Caco-2 (cell line): ENCODE measurements around the gene PLK5. TPM values are rescaled to one million over a fixed set of nuclear protein-coding genes. Genes with fewer than 3 reads are reported as not detected.
"Not testable (repeated sequence)": the region's sequence is repeated elsewhere in the genome, so short reads cannot be mapped to it uniquely, and the experiment has no call there.

Experiments
- BruUV-seq: library from RNA; stranded (reverse); fragments of 400-500 nt; replicated peaks from 2 replicates; lab custom pipeline; 2021; lab: Mats Ljungman, UMichigan
- CTCF ChIA-PET: fragments of 300-600 bp; sonication (Branson Sonifier 250); formaldehyde crosslinking; loops from one replicate; lab custom pipeline; 2022; ENCODE audit warnings: antibody characterized with exemption; lab: Charles Lee
- POLR2A ChIA-PET: fragments of 300-600 bp; sonication (Branson Sonifier 250); formaldehyde crosslinking; loops from one replicate; lab custom pipeline; 2022; ENCODE audit warnings: antibody characterized with exemption; lab: Charles Lee
- DNase-seq, 2 experiments: peaks; one replicate each; pipeline versions ENCODE4 v3.0.0 to v3.0.0-alpha.2; 2020 to 2022
- H3K27me3 ChIP-seq: replicated peaks from 2 replicates; pipeline ENCODE4 v1.6.0; 2011; ENCODE audit warnings: low read length; ENCODE audit not compliant: control insufficient read depth, insufficient read depth
- H3K36me3 ChIP-seq: 2 replicates; pipeline ENCODE4 v1.5.1; 2011; ENCODE audit warnings: low read length; ENCODE audit not compliant: control insufficient read depth, insufficient read depth
- H3K4me1 ChIP-seq: fragments of 250-450 bp; sonication (Bioruptor Pico); 2 replicates; pipeline ENCODE4 v1.5.1; 2020; ENCODE audit warnings: mild to moderate bottlenecking
- H3K4me3 ChIP-seq: 2 replicates; pipeline ENCODE4 v1.5.1; 2011; ENCODE audit warnings: low read depth, mild to moderate bottlenecking, control low read depth, low read length
- H3K9me3 ChIP-seq: fragments of 250-450 bp; sonication (Bioruptor Pico); 2 replicates; pipeline ENCODE4 v1.5.1; 2020; ENCODE audit warnings: mild to moderate bottlenecking, moderate library complexity
- H3K27ac Mint-ChIP-seq: one replicate; pipeline ENCODE4 v1.8.0; 2022; ENCODE audit warnings: mixed read lengths; ENCODE audit not compliant: unreplicated experiment
- H3K27me3 Mint-ChIP-seq: one replicate; pipeline ENCODE4 v1.8.0; 2022; ENCODE audit warnings: mixed read lengths; ENCODE audit not compliant: insufficient read depth, unreplicated experiment
- H3K36me3 Mint-ChIP-seq: one replicate; pipeline ENCODE4 v1.8.0; 2022; ENCODE audit warnings: mild to moderate bottlenecking, mixed read lengths; ENCODE audit not compliant: insufficient read depth, unreplicated experiment
- H3K4me1 Mint-ChIP-seq: one replicate; pipeline ENCODE4 v1.8.0; 2022; ENCODE audit warnings: low read depth, mixed read lengths; ENCODE audit not compliant: unreplicated experiment
- H3K4me3 Mint-ChIP-seq: one replicate; pipeline ENCODE4 v1.8.0; 2022; ENCODE audit warnings: mild to moderate bottlenecking, moderate library complexity, mixed read lengths; ENCODE audit not compliant: unreplicated experiment
- H3K9me3 Mint-ChIP-seq: one replicate; pipeline ENCODE4 v1.8.0; 2022; ENCODE audit warnings: mixed read lengths; ENCODE audit not compliant: unreplicated experiment
- CTCF ChIP-seq, 2 experiments: fragments of 200-600 bp in 1 of 2; IDR thresholded peaks; 1 replicate in 1 of 2; 2 replicates in 1 of 2; pipeline versions ENCODE4 v1.5.1 to v1.8.0; 2011 to 2022; ENCODE audit warnings: antibody characterized with exemption in 1 of 2, control low read depth in 1 of 2, inconsistent platforms in 1 of 2, low read depth in 1 of 2, low read length in 1 of 2, mild to moderate bottlenecking in 1 of 2, moderate library complexity in 1 of 2; ENCODE audit not compliant: insufficient read depth in 1 of 2, severe bottlenecking in 1 of 2, unreplicated experiment in 1 of 2
- intact Hi-C: fragments of 100-400 bp; cut with micrococcal nuclease; formaldehyde crosslinking; loops from one replicate; pipeline ENCODE4 v1.10.0; 2022; ENCODE audit not compliant: unreplicated experiment
- total RNA-seq: library from RNA; stranded (reverse); gene quantifications from 2 replicates; pipeline ENCODE4 v1.2.3, GENCODE V29; 2022

PLK5 gene
- total RNA-seq, 1 experiment from 2014 or later: not detected

GRCh38 chr19:1475751-1476437 lies 48.0 kb upstream of the PLK5 start:
- Histone ChIP-seq H3K4me1 (peaks cover 14% of the 10 kb centered on the region), H3K9me3 (no peaks in the 10 kb centered on the region), H3K4me3 (no peak overlapping the region), H3K36me3 (no peaks in the 10 kb centered on the region; the same call in 1 of the 2 replicates), H3K27me3 (no peaks in the 10 kb centered on the region)
- ChIA-PET CTCF (no interaction called here), POLR2A (interaction anchor here (0.5 kb wide), 1 partner anchor 37 kb away, joined by 4 read pairs; the partner anchor contains the start of gene RPS15)
- BruUV-seq: no TSS peak
- peaks cover 49% of the 10 kb centered on the region for H3K36me3 Mint-ChIP-seq
- H3K27ac Mint-ChIP-seq: no peak overlapping the region
- H3K9me3 Mint-ChIP-seq: no peaks in the 10 kb centered on the region
- no peak overlapping the region for H3K4me3 Mint-ChIP-seq
- H3K4me1 Mint-ChIP-seq: peaks cover 4% of the 10 kb centered on the region
- intact Hi-C loops: no loop called here
- TF ChIP-seq CTCF (IDR thresholded peaks at IDR 0.05; ENCODE audit: insufficient read depth in 1 of 2, low read depth in 1 of 2, low read length in 1 of 2, severe bottlenecking in 1 of 2, unreplicated experiment in 1 of 2): no peak
- no peak for DNase-seq
- H3K27me3 Mint-ChIP-seq: no peaks in the 10 kb centered on the region

GRCh38 chr19:1477056-1477455 lies 46.8 kb upstream of the PLK5 start:
- H3K27ac Mint-ChIP-seq, H3K4me3 ChIP-seq, CTCF ChIA-PET, H3K27me3 ChIP-seq, H3K9me3 ChIP-seq, POLR2A ChIA-PET, H3K9me3 Mint-ChIP-seq, H3K4me1 ChIP-seq, BruUV-seq, intact Hi-C loops, H3K27me3 Mint-ChIP-seq, H3K4me1 Mint-ChIP-seq, H3K36me3 ChIP-seq, DNase-seq: not testable (repeated sequence)
- H3K36me3 Mint-ChIP-seq: peaks cover 38% of the 10 kb centered on the region
- H3K4me3 Mint-ChIP-seq: peak overlapping the region; percentile 90

DNA sequence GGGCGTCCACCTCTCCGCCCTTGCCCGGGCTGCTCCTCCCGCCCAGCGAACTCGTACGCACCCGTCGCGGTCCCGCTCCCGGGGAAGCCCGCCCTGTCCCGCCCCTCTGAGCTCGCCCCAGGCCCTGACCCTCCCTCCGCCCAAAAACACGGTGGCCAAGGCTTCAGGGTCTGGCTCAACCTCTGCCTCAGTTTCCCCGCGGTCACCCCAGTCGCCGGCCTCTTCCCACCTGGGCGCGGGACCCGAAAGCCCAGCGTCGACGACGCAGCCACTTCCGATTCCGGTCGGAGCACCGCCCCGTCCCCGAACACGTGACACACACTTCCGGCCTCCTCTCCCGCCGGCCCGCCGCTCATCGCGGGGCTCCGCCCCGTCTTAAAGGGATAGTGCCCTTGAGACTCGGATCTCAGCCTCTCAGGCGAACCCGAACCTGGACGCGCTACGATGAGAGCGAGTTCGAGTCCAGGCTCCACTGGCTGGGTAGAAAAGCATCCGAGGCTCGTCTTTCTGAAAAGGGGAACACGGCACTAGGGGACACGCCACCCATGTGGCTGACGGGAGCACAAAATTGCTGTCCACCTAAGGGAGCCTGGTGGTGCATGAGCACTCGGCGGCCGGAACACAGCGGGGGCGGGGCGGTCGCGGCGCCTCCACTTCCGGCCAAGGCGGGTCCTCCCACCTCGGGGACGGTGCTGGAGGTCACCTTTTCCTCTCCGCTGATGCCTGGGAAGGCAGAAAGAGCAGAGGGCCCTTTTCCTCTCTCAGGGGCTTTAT lies 44.8 kb upstream of the PLK5 start, which contains the start of gene C19orf25:
C19orf25 (minus strand) TSS at position 282 of the 774 bp plus-strand sequence. CDS start 312 bp downstream, outside the sequence.
- peak; percentile 93 to 94 for DNase-seq
- Mint-ChIP-seq H3K9me3 (no peaks in the 10 kb centered on the region), H3K27ac (peak within 1 kb of the TSS; percentile 89), H3K36me3 (peaks cover 22% of the 10 kb centered on the region), H3K4me1 (no peaks in the 10 kb centered on the region), H3K4me3 (peak within 1 kb of the TSS; percentile 90), H3K27me3 (no peaks in the 10 kb centered on the region)
- H3K27me3 ChIP-seq: no peaks in the 10 kb centered on the region
- no peaks in the 10 kb centered on the region; the same call in 1 of the 2 replicates for H3K36me3 ChIP-seq
- intact Hi-C loops: no loop called here
- POLR2A ChIA-PET: no interaction called here
- no peak for TF ChIP-seq CTCF (IDR thresholded peaks at IDR 0.05; ENCODE audit: insufficient read depth in 1 of 2, low read depth in 1 of 2, low read length in 1 of 2, severe bottlenecking in 1 of 2, unreplicated experiment in 1 of 2)
- no TSS peak for BruUV-seq
- CTCF ChIA-PET: interaction anchor here (0.6 to 1.0 kb wide), 2 partner anchors 11 to 1484 kb away, joined by 3 read pairs; no protein-coding TSS in a partner anchor
- H3K4me3 ChIP-seq: peak within 1 kb of the TSS; percentile 74
- no peaks in the 10 kb centered on the region for H3K9me3 ChIP-seq
- no peaks in the 10 kb centered on the region for H3K4me1 ChIP-seq
